ENCODE measurements around the gene MGAT5. TPM values are rescaled to one million over a fixed set of nuclear protein-coding genes. Genes with fewer than 3 reads are reported as not detected.

The MGAT5 gene
- total RNA-seq = 57.3 and 85.1 TPM in 2 replicates

- DNase-seq (ENCODE audit: low read depth, low spot score) = no peak
These were observed at the start of gene MGAT5 for GRCh38 chr2:134253804-134254203. TSS of gene MGAT5 (plus strand) at chr2:134254072. CDS start at chr2:134254404, 332 bp downstream.

- DNase-seq (ENCODE audit: low read depth, low spot score) = no peak
These were observed 48.8 kb upstream of the MGAT5 start for GRCh38 chr2:134205087-134205486.

- DNase-seq (ENCODE audit: low read depth, low spot score) = no peak
These were observed 47.8 kb upstream of the MGAT5 start for GRCh38 chr2:134206031-134206430.

GRCh38 chr2:134206573-134206972, 47.3 kb upstream of the MGAT5 start:
- no peak for DNase-seq (ENCODE audit: low read depth, low spot score)

- peak; percentile 35 for DNase-seq (ENCODE audit: low read depth, low spot score)
These were observed 46.2 kb upstream of the MGAT5 start for GRCh38 chr2:134207589-134208209.

GRCh38 chr2:134208825-134209224, 45.0 kb upstream of the MGAT5 start:
- no peak for DNase-seq (ENCODE audit: low read depth, low spot score)

- DNase-seq (ENCODE audit: low read depth, low spot score) = no peak
These were observed 41.1 kb upstream of the MGAT5 start for GRCh38 chr2:134212746-134213145.

GRCh38 chr2:134216152-134216829, 37.6 kb upstream of the MGAT5 start:
- DNase-seq (ENCODE audit: low read depth, low spot score) = no peak

- no peak for DNase-seq (ENCODE audit: low read depth, low spot score)
These were observed 36.5 kb upstream of the MGAT5 start for GRCh38 chr2:134217351-134217750.

GRCh38 chr2:134217924-134218323, 35.9 kb upstream of the MGAT5 start:
- DNase-seq (ENCODE audit: low read depth, low spot score) = no peak

- DNase-seq (ENCODE audit: low read depth, low spot score) = no peak
These were observed 35.5 kb upstream of the MGAT5 start for GRCh38 chr2:134218414-134218813.

GRCh38 chr2:134218930-134219658, 34.8 kb upstream of the MGAT5 start:
- no peak for DNase-seq (ENCODE audit: low read depth, low spot score)

GRCh38 chr2:134220344-134220974, 33.4 kb upstream of the MGAT5 start:
- no peak for DNase-seq (ENCODE audit: low read depth, low spot score)

GRCh38 chr2:134224005-134224404, 29.9 kb upstream of the MGAT5 start:
- no peak for DNase-seq (ENCODE audit: low read depth, low spot score)

GRCh38 chr2:134225173-134225572, 28.7 kb upstream of the MGAT5 start:
- no peak for DNase-seq (ENCODE audit: low read depth, low spot score)

GRCh38 chr2:134225841-134226240, 28.0 kb upstream of the MGAT5 start:
- DNase-seq (ENCODE audit: low read depth, low spot score) = no peak

- DNase-seq (ENCODE audit: low read depth, low spot score) = no peak
These were observed 27.3 kb upstream of the MGAT5 start for GRCh38 chr2:134226601-134227000.

- no peak for DNase-seq (ENCODE audit: low read depth, low spot score)
These were observed 26.2 kb upstream of the MGAT5 start for GRCh38 chr2:134227666-134228065.

- DNase-seq (ENCODE audit: low read depth, low spot score) = no peak
These were observed 25.4 kb upstream of the MGAT5 start for GRCh38 chr2:134228493-134228903.

- no peak for DNase-seq (ENCODE audit: low read depth, low spot score)
These were observed 24.3 kb upstream of the MGAT5 start for GRCh38 chr2:134229540-134229939.

GRCh38 chr2:134230885-134231284, 23.0 kb upstream of the MGAT5 start:
- DNase-seq (ENCODE audit: low read depth, low spot score) = no peak
